Hematopoietic multipotent progenitor cell treated with erythropoietin and hydrocortisone succinate and interleukin-3 and kit ligand, for 4 days (in vitro differentiated cells): ENCODE results near the gene ARPC3.
"Not testable (repeated sequence)": the region's sequence is repeated elsewhere in the genome, so short reads cannot be mapped to it uniquely, and the experiment has no call there.

Experiments
- DNase-seq: peaks from one replicate; pipeline ENCODE4 v3.0.0-alpha.2; 2015

The ARPC3 gene

GRCh38 chr12:110410086-110410485, 40.1 kb downstream of the ARPC3 start:
- not testable (repeated sequence) for DNase-seq

GRCh38 chr12:110405126-110405662, 44.9 kb downstream of the ARPC3 start:
- DNase-seq = peak; percentile 38

- DNase-seq = peak; percentile 90
These were observed 46.0 kb downstream of the ARPC3 start for GRCh38 chr12:110403976-110404682.

- DNase-seq = peak; percentile 96
These were observed 46.8 kb downstream of the ARPC3 start, which contains the start of gene ANAPC7 for GRCh38 chr12:110403146-110403975. Gene ANAPC7, minus strand, starts transcription at chr12:110403708. Its CDS starts 81 bp downstream, at chr12:110403627.
